GDM1 (cell line): Measurements from ENCODE around the gene RTL10.

Source experiments
- DNase-seq: peaks from one replicate; lab custom pipeline; 2025; lab: John Stamatoyannopoulos, UW

The RTL10 gene

GRCh38 chr22:19808873-19809478, 45.7 kb downstream of the RTL10 start:
- no peak for DNase-seq

GRCh38 chr22:19807914-19808872, 46.5 kb downstream of the RTL10 start:
- DNase-seq: no peak

DNA sequence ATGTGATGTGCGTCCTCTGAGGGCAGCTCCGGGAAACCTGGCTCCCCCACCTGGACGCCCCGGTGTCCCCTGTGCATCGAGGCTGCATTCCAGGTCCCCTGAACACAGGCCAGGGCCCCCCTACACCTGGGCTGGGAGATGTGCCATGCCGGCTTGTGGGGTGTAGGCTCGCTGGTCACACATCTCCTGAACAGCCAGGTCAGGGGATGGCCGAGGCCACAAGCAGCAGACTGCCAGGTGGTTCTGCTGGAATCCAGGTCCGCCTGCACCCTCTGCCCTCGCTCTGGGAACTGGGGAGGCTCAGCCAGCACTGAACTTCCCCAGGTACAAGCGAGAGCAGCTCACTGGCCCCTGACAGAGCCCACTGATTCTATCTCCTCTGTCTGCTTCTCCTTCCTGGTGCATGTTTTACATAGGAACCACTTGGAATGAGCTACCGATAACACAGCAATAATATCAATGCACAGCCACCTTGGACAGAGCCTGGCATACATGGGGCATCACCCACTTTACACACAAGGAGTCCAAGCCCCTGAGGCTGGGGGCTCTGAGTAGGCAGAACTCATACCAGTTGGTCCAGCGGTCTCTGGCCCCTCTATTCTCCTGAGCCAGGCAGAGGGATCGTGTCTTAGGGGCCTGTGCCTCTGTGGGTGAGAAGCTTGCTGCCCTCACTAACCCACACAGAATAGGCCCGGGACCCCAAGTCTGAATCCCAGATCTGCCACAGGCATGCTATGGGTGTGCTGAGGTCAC, 47.3 kb downstream of the RTL10 start:
- no peak for DNase-seq

DNA sequence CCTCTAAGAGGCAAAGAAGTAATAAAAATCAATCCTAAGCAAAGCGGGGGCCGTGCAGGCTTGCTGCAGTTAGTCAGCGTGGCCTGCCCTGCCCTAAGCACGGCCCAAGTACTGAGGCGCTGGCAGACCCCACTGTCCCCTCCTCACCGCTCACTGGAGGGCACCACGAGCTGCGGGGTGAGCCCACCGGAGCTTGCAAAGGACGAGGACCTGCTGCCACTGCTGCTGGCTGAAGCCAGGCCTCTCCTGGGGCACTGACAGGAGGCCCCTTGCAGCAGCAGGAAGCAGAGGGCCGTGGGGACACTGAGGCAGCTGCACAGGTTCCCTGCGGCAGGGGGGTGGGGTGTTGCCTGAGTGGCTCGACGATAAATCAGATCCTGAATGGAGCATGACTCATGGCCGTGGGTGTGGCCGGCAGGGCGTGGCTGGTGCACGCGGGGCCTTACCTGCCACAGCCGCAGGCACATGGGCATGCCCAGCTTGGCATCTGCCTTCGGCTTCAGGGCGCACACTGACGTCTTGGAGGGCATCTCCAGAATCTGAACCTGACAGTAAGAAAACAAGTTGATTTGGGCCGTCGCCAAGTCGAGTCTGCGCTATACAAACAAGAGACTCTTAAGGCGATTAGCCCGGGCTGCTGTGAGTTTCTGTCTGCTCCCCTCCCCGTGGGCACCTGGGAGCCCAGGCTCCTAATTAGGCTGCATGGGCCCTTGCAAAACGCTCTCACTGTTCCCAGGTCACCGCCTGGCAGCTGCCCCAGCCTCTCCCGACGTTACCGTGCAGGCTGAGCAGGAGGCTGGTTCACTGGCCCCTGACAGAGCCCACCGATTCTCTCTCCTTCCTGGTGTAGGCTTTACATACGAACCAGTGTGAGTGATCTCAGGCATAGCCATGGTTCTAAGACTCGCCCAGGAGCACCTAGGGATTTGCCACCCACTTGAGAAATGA, 48.2 kb downstream of the RTL10 start:
- DNase-seq: no peak

GRCh38 chr22:19805821-19806212, 48.9 kb downstream of the RTL10 start:
- no peak for DNase-seq
